Right renal cortex interstitium (tissue), 3 donors: Measurements from ENCODE around the gene CYP24A1. TPM values are rescaled to one million over a fixed set of nuclear protein-coding genes. Genes with fewer than 3 reads are reported as not detected.
A peak's percentile ranks its signal among the peaks of the same experiment; 100 is the strongest.
"Not testable (repeated sequence)": the region's sequence is repeated elsewhere in the genome, so short reads cannot be mapped to it uniquely, and the experiment has no call there.

Source experiments
- DNase-seq, 3 donors: peaks; one replicate each; pipeline ENCODE4 v3.0.0-alpha.2; 2013; ENCODE audit warnings: low read depth in 3 of 3, low spot score in 2 of 3
- polyA plus RNA-seq, 3 donors: library from polyadenylated mRNA; unstranded; fragments of 120-200 nt; gene quantifications; one replicate each; pipeline ENCODE4 v1.2.1, GENCODE V29; 2013; ENCODE audit not compliant: insufficient read length in 3 of 3

Gene CYP24A1
- polyA plus RNA-seq, 3 donors = 2.0 to 3.7 (median 2.1) TPM

GRCh38 chr20:54138427-54138826, 35.4 kb downstream of the CYP24A1 start:
- no peak for DNase-seq

- DNase-seq = no peak
Measured at GRCh38 chr20:54137115-54137514, 36.7 kb downstream of the CYP24A1 start.

- DNase-seq = no peak
Measured at GRCh38 chr20:54134445-54135220, 39.2 kb downstream of the CYP24A1 start.

- DNase-seq = no peak
Measured at GRCh38 chr20:54133434-54134427, 40.1 kb downstream of the CYP24A1 start.

GRCh38 chr20:54132612-54133433, 41.0 kb downstream of the CYP24A1 start:
- peak; percentile 27 to 60 (median 31) for DNase-seq

GRCh38 chr20:54131675-54132611, 41.8 kb downstream of the CYP24A1 start:
- no peak for DNase-seq

GRCh38 chr20:54131125-54131524, 42.7 kb downstream of the CYP24A1 start:
- not testable (repeated sequence) for DNase-seq

- DNase-seq = no peak
Measured at GRCh38 chr20:54129350-54129749, 44.4 kb downstream of the CYP24A1 start.

- DNase-seq = no peak
Measured at GRCh38 chr20:54127855-54128574, 45.8 kb downstream of the CYP24A1 start.

- DNase-seq = no peak
Measured at GRCh38 chr20:54126806-54127655, 46.8 kb downstream of the CYP24A1 start.

GRCh38 chr20:54126328-54126727, 47.5 kb downstream of the CYP24A1 start:
- DNase-seq = not testable (repeated sequence)

GRCh38 chr20:54123587-54124180, 50.1 kb downstream of the CYP24A1 start:
- no peak for DNase-seq

- DNase-seq = no peak
Measured at GRCh38 chr20:54122681-54123586, 50.9 kb downstream of the CYP24A1 start.

GRCh38 chr20:54122189-54122588, 51.6 kb downstream of the CYP24A1 start:
- DNase-seq = no peak

GRCh38 chr20:54119744-54120143, 54.0 kb downstream of the CYP24A1 start:
- no peak for DNase-seq

- DNase-seq = no peak
Measured at GRCh38 chr20:54118220-54119001, 55.4 kb downstream of the CYP24A1 start.
